Neutrophil (primary cell): ENCODE measurements around the gene BOLL.

Experiments
- H3K27ac ChIP-seq: fragments of 200-600 bp; sonication (generic); 2 replicates; pipeline ENCODE4 v1.5.1; 2016; ENCODE audit warnings: mild to moderate bottlenecking, moderate library complexity
- H3K27me3 ChIP-seq: fragments of 200-600 bp; sonication (generic); 2 replicates; pipeline ENCODE4 v1.6.0; 2016; ENCODE audit warnings: mild to moderate bottlenecking
- H3K36me3 ChIP-seq: fragments of 200-600 bp; sonication (generic); 2 replicates; pipeline ENCODE4 v1.5.1; 2017
- H3K4me1 ChIP-seq, 2 experiments: fragments of 200-600 bp in 1 of 2; sonication (generic) in 1 of 2; 1 replicate in 1 of 2; 2 replicates in 1 of 2; pipeline versions ENCODE4 v1.5.1 to v1.6.1; 2013 to 2016; ENCODE audit warnings: low read depth in 1 of 2, low read length in 1 of 2, mild to moderate bottlenecking in 1 of 2, moderate library complexity in 1 of 2; ENCODE audit not compliant: control insufficient read depth in 1 of 2, insufficient read depth in 1 of 2
- H3K4me3 ChIP-seq, 2 experiments: fragments of 200-600 bp in 1 of 2; sonication (generic) in 1 of 2; 1 replicate in 1 of 2; 2 replicates in 1 of 2; pipeline ENCODE4 v1.5.1; 2013 to 2016; ENCODE audit warnings: low read depth in 1 of 2, low read length in 1 of 2, mild to moderate bottlenecking in 1 of 2, moderate library complexity in 1 of 2
- H3K9me3 ChIP-seq: fragments of 200-600 bp; sonication (generic); 2 replicates; pipeline ENCODE4 v1.5.1; 2016
- TF ChIP-seq, protein P1 (sequence below): fragments of 200-600 bp; sonication (generic); IDR thresholded peaks from 2 replicates; pipeline ENCODE4 v1.5.1; 2016; ENCODE audit warnings: antibody characterized with exemption

The BOLL gene

DNA sequence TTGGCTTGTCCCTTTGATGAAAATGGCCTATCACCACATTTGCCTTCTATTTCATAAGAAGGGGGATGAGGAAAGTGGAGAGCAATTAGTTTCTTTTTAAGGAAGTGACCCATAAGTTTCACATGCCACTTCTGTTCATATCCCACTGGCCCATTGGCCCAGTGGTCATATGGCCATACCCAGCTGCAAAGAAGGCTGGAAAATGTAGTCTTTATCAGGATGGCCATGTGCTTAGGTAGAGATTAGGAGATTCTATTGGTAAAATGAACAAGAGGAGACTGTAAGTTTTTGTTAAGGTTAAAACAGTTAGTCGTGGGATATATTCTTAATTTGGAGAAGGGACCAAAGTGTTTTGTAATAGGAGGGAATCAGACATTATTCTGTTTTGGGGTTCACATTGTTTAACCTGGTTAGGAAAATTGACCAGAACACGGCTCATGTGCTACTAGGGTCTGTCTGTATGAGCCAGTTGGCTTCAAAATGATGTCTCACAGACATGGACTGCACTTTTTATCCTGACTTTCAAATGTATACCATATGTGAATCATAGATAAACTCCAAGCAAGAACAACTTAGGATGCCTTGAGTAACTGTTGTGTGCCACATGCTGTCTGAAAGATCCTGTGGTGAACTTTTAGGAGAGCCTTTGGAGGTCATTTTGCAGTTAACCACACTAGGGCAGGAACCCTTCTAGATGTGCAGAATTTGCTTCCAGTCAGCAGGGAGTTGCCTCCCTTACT is 36.6 kb upstream of the BOLL start:
- TF ChIP-seq, protein P1, sequence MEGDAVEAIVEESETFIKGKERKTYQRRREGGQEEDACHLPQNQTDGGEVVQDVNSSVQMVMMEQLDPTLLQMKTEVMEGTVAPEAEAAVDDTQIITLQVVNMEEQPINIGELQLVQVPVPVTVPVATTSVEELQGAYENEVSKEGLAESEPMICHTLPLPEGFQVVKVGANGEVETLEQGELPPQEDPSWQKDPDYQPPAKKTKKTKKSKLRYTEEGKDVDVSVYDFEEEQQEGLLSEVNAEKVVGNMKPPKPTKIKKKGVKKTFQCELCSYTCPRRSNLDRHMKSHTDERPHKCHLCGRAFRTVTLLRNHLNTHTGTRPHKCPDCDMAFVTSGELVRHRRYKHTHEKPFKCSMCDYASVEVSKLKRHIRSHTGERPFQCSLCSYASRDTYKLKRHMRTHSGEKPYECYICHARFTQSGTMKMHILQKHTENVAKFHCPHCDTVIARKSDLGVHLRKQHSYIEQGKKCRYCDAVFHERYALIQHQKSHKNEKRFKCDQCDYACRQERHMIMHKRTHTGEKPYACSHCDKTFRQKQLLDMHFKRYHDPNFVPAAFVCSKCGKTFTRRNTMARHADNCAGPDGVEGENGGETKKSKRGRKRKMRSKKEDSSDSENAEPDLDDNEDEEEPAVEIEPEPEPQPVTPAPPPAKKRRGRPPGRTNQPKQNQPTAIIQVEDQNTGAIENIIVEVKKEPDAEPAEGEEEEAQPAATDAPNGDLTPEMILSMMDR, result no peak
- Histone ChIP-seq H3K9me3 (no peaks in the 10 kb centered on the region), H3K27ac (no peak overlapping the region), H3K4me1 (no peaks in the 10 kb centered on the region), H3K36me3 (no peaks in the 10 kb centered on the region), H3K4me3 (no peak overlapping the region), H3K27me3 (no peaks in the 10 kb centered on the region)

DNA sequence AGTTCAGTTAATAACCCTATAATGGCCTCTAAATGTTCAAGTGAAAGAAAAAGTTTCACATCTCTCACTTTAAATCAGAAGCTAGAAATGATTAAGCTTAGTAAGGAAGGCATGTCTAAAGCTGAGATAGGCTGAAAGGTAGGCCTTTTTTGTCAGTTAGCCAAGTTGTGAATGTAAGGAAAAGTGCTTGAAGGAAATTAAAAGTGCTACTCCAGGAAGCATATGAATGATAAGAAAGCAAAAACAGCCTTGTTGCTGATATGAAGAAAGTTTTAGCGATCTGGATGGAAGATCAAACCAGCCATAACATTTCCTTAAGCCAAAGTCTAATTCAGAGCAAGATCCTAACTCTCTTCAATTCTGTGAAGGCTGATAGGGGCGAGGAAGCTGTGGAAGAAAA is 29.4 kb upstream of the BOLL start:
- no peak overlapping the region for H3K4me3 ChIP-seq
- H3K4me1 ChIP-seq, result no peaks in the 10 kb centered on the region
- no peak overlapping the region for H3K27ac ChIP-seq
- TF ChIP-seq, protein P1, result no peak
- no peaks in the 10 kb centered on the region for H3K27me3 ChIP-seq
- H3K9me3 ChIP-seq, result no peaks in the 10 kb centered on the region
- no peaks in the 10 kb centered on the region for H3K36me3 ChIP-seq

DNA sequence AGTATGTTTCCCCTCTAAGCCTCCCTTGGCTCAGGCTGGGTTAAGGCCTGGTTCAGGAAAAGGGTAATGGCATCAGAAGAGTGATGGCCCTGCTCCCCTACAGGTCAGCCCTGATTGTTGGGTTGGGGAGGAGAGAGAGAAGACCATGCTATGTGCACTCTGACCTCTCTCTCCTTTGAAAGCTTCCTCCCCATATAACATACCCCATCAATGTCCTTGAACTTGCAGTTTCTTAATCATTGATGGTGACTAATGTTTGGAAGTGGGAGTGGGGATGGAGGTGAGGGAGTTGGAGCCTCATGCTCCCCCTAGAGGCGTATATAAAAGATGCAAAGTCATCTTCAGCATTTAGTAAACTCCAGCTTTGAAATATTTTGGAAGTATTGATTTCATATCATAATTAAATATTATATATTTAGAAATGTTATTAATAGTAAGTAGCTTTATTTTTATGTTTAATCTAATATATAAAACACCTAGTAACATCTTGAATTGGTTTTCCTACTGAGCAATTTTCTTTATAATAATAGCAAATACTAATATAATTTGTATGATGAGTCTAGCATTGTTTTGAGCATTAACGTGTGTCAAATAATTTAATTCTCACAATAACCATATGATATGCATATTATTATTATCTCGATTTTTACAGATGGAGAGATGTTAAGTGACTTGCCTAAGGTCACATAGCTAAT is 28.1 kb upstream of the BOLL start:
- H3K36me3 ChIP-seq, result no peaks in the 10 kb centered on the region
- no peak overlapping the region for H3K27ac ChIP-seq
- no peaks in the 10 kb centered on the region for H3K4me1 ChIP-seq
- peaks cover 10% of the 10 kb centered on the region for H3K27me3 ChIP-seq
- TF ChIP-seq, protein P1, result no peak
- H3K9me3 ChIP-seq, result no peaks in the 10 kb centered on the region
- H3K4me3 ChIP-seq, result no peak overlapping the region

DNA sequence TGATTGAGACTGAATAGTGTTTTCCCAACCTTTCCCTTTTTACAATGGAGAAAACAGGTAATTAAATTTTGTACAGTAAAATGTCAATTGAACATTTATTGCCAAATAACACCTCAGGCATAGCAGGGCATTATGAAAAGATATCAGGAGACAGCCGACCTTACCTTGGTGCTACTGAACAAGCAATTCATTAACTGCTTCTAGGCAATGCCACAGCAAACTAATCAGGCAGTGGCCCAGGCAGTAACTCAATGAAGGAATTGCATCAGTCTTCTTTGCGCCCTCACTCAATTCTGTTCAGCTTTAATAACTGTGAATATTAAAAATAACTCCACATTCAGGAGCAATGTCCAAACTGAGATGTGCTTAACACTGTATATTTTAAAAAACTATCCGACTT is 25.4 kb upstream of the BOLL start:
- TF ChIP-seq, protein P1, result no peak
- no peak overlapping the region for H3K27ac ChIP-seq
- H3K4me1 ChIP-seq, result peaks cover 3 to 14% of the 10 kb centered on the region in 2 experiments
- peaks cover 36% of the 10 kb centered on the region for H3K27me3 ChIP-seq
- H3K36me3 ChIP-seq, result no peaks in the 10 kb centered on the region
- H3K4me3 ChIP-seq, result no peak overlapping the region
- H3K9me3 ChIP-seq, result no peaks in the 10 kb centered on the region

DNA sequence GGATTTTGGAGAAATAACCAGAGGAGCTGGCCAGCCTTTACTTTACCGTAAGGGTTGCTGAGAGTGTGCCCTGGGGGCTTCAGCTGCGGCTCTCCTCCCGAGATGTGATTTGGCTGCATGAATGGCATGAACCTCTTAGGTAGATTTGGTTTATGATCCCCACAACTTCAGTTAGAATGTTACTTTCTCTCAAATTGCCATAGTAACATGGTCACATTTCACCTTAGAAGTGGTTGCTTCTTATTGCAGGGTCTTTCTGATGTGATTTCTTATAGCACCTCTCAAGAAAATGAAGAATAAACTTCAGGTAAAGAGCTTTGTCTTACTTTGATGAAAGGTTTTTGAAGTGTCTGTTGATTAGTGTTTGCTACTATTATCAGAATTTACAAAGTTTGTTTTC is 24.9 kb upstream of the BOLL start:
- Histone ChIP-seq H3K9me3 (no peaks in the 10 kb centered on the region), H3K36me3 (no peaks in the 10 kb centered on the region), H3K27me3 (peaks cover 41% of the 10 kb centered on the region), H3K4me1 (peaks cover 8 to 19% of the 10 kb centered on the region in 2 experiments), H3K27ac (no peak overlapping the region), H3K4me3 (no peak overlapping the region)
- TF ChIP-seq, protein P1, result no peak
